Mucosa of stomach (tissue), 1 donor: ENCODE data around the gene EP400.

Source experiments
- H3K27me3 ChIP-seq: one replicate; pipeline ENCODE4 v1.7.0; 2013; ENCODE audit warnings: mild to moderate bottlenecking, low read length; ENCODE audit not compliant: control insufficient read depth, insufficient read depth
- H3K36me3 ChIP-seq: one replicate; pipeline ENCODE4 v1.7.0; 2013; ENCODE audit warnings: low read length; ENCODE audit not compliant: control insufficient read depth, insufficient read depth
- H3K4me1 ChIP-seq: one replicate; pipeline ENCODE4 v1.7.0; 2013; ENCODE audit warnings: mild to moderate bottlenecking, low read length; ENCODE audit not compliant: control insufficient read depth, insufficient read depth
- H3K4me3 ChIP-seq: one replicate; pipeline ENCODE4 v1.7.0; 2013; ENCODE audit warnings: low read length
- H3K9ac ChIP-seq: one replicate; pipeline ENCODE4 v1.7.0; 2013; ENCODE audit warnings: mild to moderate bottlenecking, low read length, moderate library complexity
- H3K9me3 ChIP-seq: one replicate; pipeline ENCODE4 v1.7.0; 2013; ENCODE audit warnings: mild to moderate bottlenecking, low read length, moderate library complexity; ENCODE audit not compliant: control insufficient read depth
- donor health status: Pancreatic carcinoma.

Gene EP400

GRCh38 chr12:131938082-131938481 lies 11.7 kb upstream of the EP400 start:
- no peak overlapping the region for H3K9ac ChIP-seq
- no peaks in the 10 kb centered on the region for H3K27me3 ChIP-seq
- no peaks in the 10 kb centered on the region for H3K36me3 ChIP-seq
- H3K4me3 ChIP-seq: no peak overlapping the region
- peaks cover 7% of the 10 kb centered on the region for H3K4me1 ChIP-seq
- no peaks in the 10 kb centered on the region for H3K9me3 ChIP-seq

GRCh38 chr12:131939007-131939406 lies 10.7 kb upstream of the EP400 start:
- Histone ChIP-seq H3K4me1 (peaks cover 7% of the 10 kb centered on the region), H3K9me3 (no peaks in the 10 kb centered on the region), H3K27me3 (no peaks in the 10 kb centered on the region), H3K36me3 (no peaks in the 10 kb centered on the region), H3K4me3 (no peak overlapping the region), H3K9ac (no peak overlapping the region)

- Histone ChIP-seq H3K27me3 (no peaks in the 10 kb centered on the region), H3K4me1 (peaks cover 7% of the 10 kb centered on the region), H3K4me3 (no peak overlapping the region), H3K36me3 (no peaks in the 10 kb centered on the region), H3K9me3 (no peaks in the 10 kb centered on the region), H3K9ac (no peak overlapping the region)
Measured at GRCh38 chr12:131940141-131940547, 9.6 kb upstream of the EP400 start.

GRCh38 chr12:131941116-131941986 lies 8.4 kb upstream of the EP400 start:
- Histone ChIP-seq H3K4me1 (peaks cover 7% of the 10 kb centered on the region), H3K27me3 (no peaks in the 10 kb centered on the region), H3K4me3 (no peak overlapping the region), H3K36me3 (no peaks in the 10 kb centered on the region), H3K9me3 (no peaks in the 10 kb centered on the region), H3K9ac (no peak overlapping the region)

GRCh38 chr12:131941987-131942341 lies 7.8 kb upstream of the EP400 start:
- Histone ChIP-seq H3K4me3 (no peak overlapping the region), H3K36me3 (no peaks in the 10 kb centered on the region), H3K27me3 (no peaks in the 10 kb centered on the region), H3K9me3 (no peaks in the 10 kb centered on the region), H3K9ac (no peak overlapping the region), H3K4me1 (peaks cover 7% of the 10 kb centered on the region)

- H3K9ac ChIP-seq: no peak overlapping the region
- H3K4me3 ChIP-seq: no peak overlapping the region
- H3K36me3 ChIP-seq: no peaks in the 10 kb centered on the region
- H3K27me3 ChIP-seq: no peaks in the 10 kb centered on the region
- peaks cover 7% of the 10 kb centered on the region for H3K4me1 ChIP-seq
- H3K9me3 ChIP-seq: no peaks in the 10 kb centered on the region
Measured at GRCh38 chr12:131942671-131943070, 7.1 kb upstream of the EP400 start.

- H3K4me1 ChIP-seq: peaks cover 7% of the 10 kb centered on the region
- H3K36me3 ChIP-seq: no peaks in the 10 kb centered on the region
- no peaks in the 10 kb centered on the region for H3K9me3 ChIP-seq
- no peak overlapping the region for H3K9ac ChIP-seq
- H3K4me3 ChIP-seq: no peak overlapping the region
- no peaks in the 10 kb centered on the region for H3K27me3 ChIP-seq
Measured at GRCh38 chr12:131943389-131943788, 6.4 kb upstream of the EP400 start.

GRCh38 chr12:131943876-131944275 lies 5.9 kb upstream of the EP400 start:
- H3K9ac ChIP-seq: no peak overlapping the region
- no peak overlapping the region for H3K4me3 ChIP-seq
- H3K36me3 ChIP-seq: no peaks in the 10 kb centered on the region
- H3K4me1 ChIP-seq: peaks cover 5% of the 10 kb centered on the region
- no peaks in the 10 kb centered on the region for H3K9me3 ChIP-seq
- H3K27me3 ChIP-seq: no peaks in the 10 kb centered on the region

- Histone ChIP-seq H3K27me3 (no peaks in the 10 kb centered on the region), H3K4me1 (no peaks in the 10 kb centered on the region), H3K9me3 (no peaks in the 10 kb centered on the region), H3K9ac (no peak overlapping the region), H3K36me3 (no peaks in the 10 kb centered on the region), H3K4me3 (no peak overlapping the region)
Measured at GRCh38 chr12:131944601-131945251, 5.0 kb upstream of the EP400 start.

GRCh38 chr12:131946757-131947156 lies 3.0 kb upstream of the EP400 start:
- H3K9me3 ChIP-seq: no peaks in the 10 kb centered on the region
- H3K27me3 ChIP-seq: no peaks in the 10 kb centered on the region
- H3K4me1 ChIP-seq: peaks cover 9% of the 10 kb centered on the region
- H3K4me3 ChIP-seq: no peak overlapping the region
- no peak overlapping the region for H3K9ac ChIP-seq
- H3K36me3 ChIP-seq: no peaks in the 10 kb centered on the region

- Histone ChIP-seq H3K9me3 (no peaks in the 10 kb centered on the region), H3K36me3 (no peaks in the 10 kb centered on the region), H3K4me1 (peaks cover 9% of the 10 kb centered on the region), H3K9ac (no peak overlapping the region), H3K27me3 (no peaks in the 10 kb centered on the region), H3K4me3 (no peak overlapping the region)
Measured at GRCh38 chr12:131947482-131948027, 2.2 kb upstream of the EP400 start.

- Histone ChIP-seq H3K36me3 (no peaks in the 10 kb centered on the region), H3K9me3 (no peaks in the 10 kb centered on the region), H3K27me3 (no peaks in the 10 kb centered on the region), H3K9ac (no peak overlapping the region), H3K4me1 (peaks cover 9% of the 10 kb centered on the region), H3K4me3 (no peak overlapping the region)
Measured at GRCh38 chr12:131948166-131948712, 1.5 kb upstream of the EP400 start.
